Stimulated activated CD8-positive, alpha-beta memory T cell treated with anti-CD3 and anti-CD28 coated beads, Interleukin-15, amount 100 ng/mL, for 24 hours (primary cell): ENCODE data around the gene TPM4.

Source experiments
- DNase-seq: peaks from one replicate; pipeline ENCODE4 v3.0.0-alpha.2; 2020; ENCODE audit warnings: low read depth

Gene TPM4

GRCh38 chr19:16041991-16042386 lies 34.3 kb upstream of the TPM4 start:
- no peak for DNase-seq

- DNase-seq, result no peak
Observed at GRCh38 chr19:16042533-16043085, 33.7 kb upstream of the TPM4 start.

- no peak for DNase-seq
Observed at GRCh38 chr19:16043156-16043757, 33.0 kb upstream of the TPM4 start.

GRCh38 chr19:16044746-16045145 lies 31.5 kb upstream of the TPM4 start:
- no peak for DNase-seq

- DNase-seq, result no peak
Observed at GRCh38 chr19:16045171-16045570, 31.1 kb upstream of the TPM4 start.

GRCh38 chr19:16045893-16046292 lies 30.4 kb upstream of the TPM4 start:
- DNase-seq, result no peak

- no peak for DNase-seq
Observed at GRCh38 chr19:16048583-16048982, 27.7 kb upstream of the TPM4 start.

GRCh38 chr19:16051254-16052025 lies 24.9 kb upstream of the TPM4 start:
- no peak for DNase-seq

GRCh38 chr19:16052353-16052752 lies 23.9 kb upstream of the TPM4 start:
- DNase-seq, result no peak

GRCh38 chr19:16057062-16057461 lies 19.2 kb upstream of the TPM4 start:
- DNase-seq, result no peak

GRCh38 chr19:16060294-16060693 lies 16.0 kb upstream of the TPM4 start:
- no peak for DNase-seq

GRCh38 chr19:16061943-16062342 lies 14.4 kb upstream of the TPM4 start:
- DNase-seq, result no peak

GRCh38 chr19:16062789-16063188 lies 13.5 kb upstream of the TPM4 start:
- no peak for DNase-seq

GRCh38 chr19:16064209-16064889 lies 11.9 kb upstream of the TPM4 start:
- no peak for DNase-seq

GRCh38 chr19:16066611-16067104 lies 9.6 kb upstream of the TPM4 start:
- DNase-seq, result no peak

GRCh38 chr19:16067205-16067938 lies 8.9 kb upstream of the TPM4 start:
- DNase-seq, result no peak

GRCh38 chr19:16068696-16069259 lies 7.5 kb upstream of the TPM4 start:
- no peak for DNase-seq

- no peak for DNase-seq
Observed at GRCh38 chr19:16069813-16070365, 6.4 kb upstream of the TPM4 start.

- DNase-seq, result no peak
Observed at GRCh38 chr19:16070366-16070990, 5.8 kb upstream of the TPM4 start.

- DNase-seq, result no peak
Observed at GRCh38 chr19:16071072-16071691, 5.1 kb upstream of the TPM4 start.

GRCh38 chr19:16073481-16073880 lies 2.8 kb upstream of the TPM4 start:
- DNase-seq, result no peak
